ENCODE data around the gene C2orf76.

The C2orf76 gene

DNA sequence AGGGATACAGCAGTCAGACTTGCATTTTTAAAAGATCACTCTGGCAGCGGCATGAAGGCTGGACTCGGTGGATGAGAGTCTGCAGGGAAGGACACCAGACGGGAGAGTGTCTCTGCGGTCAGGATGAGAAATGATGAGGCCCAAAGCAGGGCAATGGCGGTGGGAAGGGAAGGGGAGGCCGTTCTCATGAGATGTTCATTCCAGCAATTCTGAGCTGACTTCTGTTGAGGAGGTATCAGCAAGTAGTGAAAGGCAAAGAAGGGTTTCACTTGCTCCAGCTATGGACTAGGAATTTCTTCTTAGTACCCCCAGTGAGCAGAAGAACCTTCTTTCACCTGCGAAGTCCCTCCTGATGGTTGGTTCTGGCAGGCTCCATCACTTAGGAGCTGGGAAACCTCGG, 80.0 kb downstream of the C2orf76 start:
- no peaks in the 10 kb centered on the region for H3K27me3 ChIP-seq
- DNase-seq: no peak
- no peak overlapping the region for H3K4me3 ChIP-seq (ENCODE audit: low read depth, low read length)
- no peaks in the 10 kb centered on the region for H3K36me3 ChIP-seq
- TF ChIP-seq, protein P1, sequence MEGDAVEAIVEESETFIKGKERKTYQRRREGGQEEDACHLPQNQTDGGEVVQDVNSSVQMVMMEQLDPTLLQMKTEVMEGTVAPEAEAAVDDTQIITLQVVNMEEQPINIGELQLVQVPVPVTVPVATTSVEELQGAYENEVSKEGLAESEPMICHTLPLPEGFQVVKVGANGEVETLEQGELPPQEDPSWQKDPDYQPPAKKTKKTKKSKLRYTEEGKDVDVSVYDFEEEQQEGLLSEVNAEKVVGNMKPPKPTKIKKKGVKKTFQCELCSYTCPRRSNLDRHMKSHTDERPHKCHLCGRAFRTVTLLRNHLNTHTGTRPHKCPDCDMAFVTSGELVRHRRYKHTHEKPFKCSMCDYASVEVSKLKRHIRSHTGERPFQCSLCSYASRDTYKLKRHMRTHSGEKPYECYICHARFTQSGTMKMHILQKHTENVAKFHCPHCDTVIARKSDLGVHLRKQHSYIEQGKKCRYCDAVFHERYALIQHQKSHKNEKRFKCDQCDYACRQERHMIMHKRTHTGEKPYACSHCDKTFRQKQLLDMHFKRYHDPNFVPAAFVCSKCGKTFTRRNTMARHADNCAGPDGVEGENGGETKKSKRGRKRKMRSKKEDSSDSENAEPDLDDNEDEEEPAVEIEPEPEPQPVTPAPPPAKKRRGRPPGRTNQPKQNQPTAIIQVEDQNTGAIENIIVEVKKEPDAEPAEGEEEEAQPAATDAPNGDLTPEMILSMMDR (IDR thresholded peaks at IDR 0.05; ENCODE audit: low read depth, low read length): no peak
- no peaks in the 10 kb centered on the region for H3K9me3 ChIP-seq
- no peaks in the 10 kb centered on the region for H3K4me1 ChIP-seq

DNA sequence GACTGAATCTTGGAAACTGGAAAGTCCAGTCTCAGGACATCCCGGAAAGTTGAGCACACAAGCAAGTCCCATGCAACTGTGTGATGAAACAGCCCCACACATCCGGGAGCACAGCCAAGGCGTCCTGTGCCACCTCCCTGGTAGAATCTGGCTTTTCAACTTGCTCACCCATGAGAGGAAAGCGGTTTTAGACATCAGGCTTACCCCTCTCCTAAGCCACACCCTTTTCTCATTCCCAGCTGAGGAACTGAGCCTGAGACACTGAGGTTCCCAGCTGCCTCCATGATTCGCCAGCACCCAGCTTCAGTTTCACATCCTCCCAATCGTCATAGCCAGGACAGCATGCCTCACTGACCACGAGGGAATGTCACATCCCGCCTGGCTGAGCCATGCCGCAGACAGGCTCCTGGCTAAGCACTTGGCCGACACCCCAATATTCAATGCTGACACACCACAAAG, 82.7 kb downstream of the C2orf76 start:
- Histone ChIP-seq H3K4me3 (ENCODE audit: low read depth, low read length) (no peak overlapping the region), H3K36me3 (no peaks in the 10 kb centered on the region), H3K9me3 (no peaks in the 10 kb centered on the region), H3K27me3 (no peaks in the 10 kb centered on the region), H3K4me1 (no peaks in the 10 kb centered on the region)
- TF ChIP-seq, protein P1 (IDR thresholded peaks at IDR 0.05; ENCODE audit: low read depth, low read length): no peak
- no peak for DNase-seq

DNA sequence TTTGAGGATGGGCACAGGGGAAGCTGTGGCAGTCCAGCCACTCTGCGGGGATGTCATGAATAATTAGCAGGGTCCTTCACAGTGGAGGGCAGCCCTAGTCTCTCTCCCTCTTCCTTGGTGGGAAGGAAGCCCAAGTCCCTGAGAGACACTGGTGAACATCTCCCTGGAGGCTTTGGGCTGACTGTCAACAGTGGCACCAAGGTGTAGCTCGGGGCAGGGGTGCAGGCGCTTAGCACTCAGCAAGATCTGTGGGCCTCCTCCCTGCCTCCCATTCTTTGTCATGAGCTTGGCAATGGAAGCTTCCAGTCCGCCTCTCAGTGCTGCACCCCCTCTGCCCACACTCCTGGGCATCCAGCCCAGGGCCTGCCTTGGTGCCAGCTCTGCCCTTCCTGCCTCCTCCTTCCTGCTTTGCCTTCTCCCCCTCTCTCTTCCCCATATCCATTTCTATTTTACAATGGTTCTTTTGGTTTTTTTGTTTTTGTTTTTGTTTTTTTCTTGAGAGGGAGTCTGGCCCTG, 83.6 kb downstream of the C2orf76 start:
- no peaks in the 10 kb centered on the region for H3K9me3 ChIP-seq
- DNase-seq: no peak
- no peak overlapping the region for H3K4me3 ChIP-seq (ENCODE audit: low read depth, low read length)
- no peaks in the 10 kb centered on the region for H3K4me1 ChIP-seq
- H3K36me3 ChIP-seq: no peaks in the 10 kb centered on the region
- TF ChIP-seq, protein P1 (IDR thresholded peaks at IDR 0.05; ENCODE audit: low read depth, low read length): no peak
- H3K27me3 ChIP-seq: no peaks in the 10 kb centered on the region

DNA sequence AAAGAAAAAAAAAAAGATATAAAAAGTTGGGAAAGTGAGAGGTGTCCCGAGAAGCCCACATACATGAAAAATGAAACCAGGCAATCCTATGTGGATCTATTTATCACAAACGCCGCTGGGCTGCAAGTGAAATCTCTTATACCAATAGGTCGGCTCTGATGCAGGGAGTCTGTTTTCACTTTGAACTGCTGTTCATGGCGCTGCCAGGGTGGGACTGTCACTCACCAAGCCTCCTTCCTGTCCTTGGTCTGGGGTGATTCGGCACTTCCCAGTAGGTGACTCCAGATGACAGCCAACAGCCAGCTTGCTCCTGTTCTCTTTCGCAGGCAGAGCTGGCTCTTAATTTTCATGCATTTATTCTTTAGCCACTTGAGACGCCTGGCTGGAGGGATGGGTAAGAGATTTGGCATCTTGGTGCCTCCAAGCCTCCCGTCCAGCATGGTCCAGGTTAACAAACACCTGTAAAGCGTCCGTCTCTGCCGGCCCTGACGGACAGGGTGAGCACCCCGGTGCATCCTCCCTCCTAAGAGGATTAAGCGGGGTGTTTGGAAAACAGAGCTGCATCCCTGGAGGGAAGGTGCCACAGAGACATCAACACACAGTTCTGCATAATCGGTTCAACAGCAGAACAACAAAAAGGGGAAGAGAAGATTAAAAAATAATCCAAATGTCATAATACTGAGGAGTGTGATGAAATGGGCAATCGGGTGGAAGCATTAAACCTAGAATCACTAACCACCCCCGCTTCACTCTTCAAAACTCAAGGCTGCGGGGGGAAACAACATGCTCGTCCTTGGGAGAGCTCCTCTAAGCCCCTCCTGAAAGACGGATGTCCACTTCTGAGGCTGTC, 84.3 kb downstream of the C2orf76 start:
- Histone ChIP-seq H3K4me3 (ENCODE audit: low read depth, low read length) (no peak overlapping the region), H3K4me1 (no peaks in the 10 kb centered on the region), H3K36me3 (no peaks in the 10 kb centered on the region), H3K27me3 (no peaks in the 10 kb centered on the region), H3K9me3 (no peaks in the 10 kb centered on the region)
- TF ChIP-seq, protein P1 (IDR thresholded peaks at IDR 0.05; ENCODE audit: low read depth, low read length): no peak
- no peak for DNase-seq

DNA sequence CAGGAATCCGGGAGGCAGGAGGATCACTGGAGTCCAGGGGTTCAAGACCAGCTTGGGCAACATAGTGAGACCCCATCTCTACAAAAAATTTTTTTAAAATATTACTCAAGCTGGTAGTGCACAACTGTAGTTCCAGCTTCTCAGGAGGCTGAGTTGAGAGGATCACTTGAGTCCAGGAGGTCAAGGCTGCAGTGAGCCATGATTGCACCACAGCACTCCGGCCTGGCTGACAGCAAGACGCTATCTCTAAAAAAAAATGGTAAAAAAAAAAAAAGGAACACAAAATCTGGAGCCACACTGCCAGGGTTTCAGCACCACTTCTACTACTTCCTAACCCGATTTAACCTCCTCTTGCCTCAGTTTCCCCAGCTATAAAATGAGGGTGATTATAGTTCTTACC, 86.0 kb downstream of the C2orf76 start:
- H3K36me3 ChIP-seq: no peaks in the 10 kb centered on the region
- H3K9me3 ChIP-seq: no peaks in the 10 kb centered on the region
- no peaks in the 10 kb centered on the region for H3K4me1 ChIP-seq
- H3K4me3 ChIP-seq (ENCODE audit: low read depth, low read length): no peak overlapping the region
- no peaks in the 10 kb centered on the region for H3K27me3 ChIP-seq
- DNase-seq: no peak
- TF ChIP-seq, protein P1 (IDR thresholded peaks at IDR 0.05; ENCODE audit: low read depth, low read length): no peak

DNA sequence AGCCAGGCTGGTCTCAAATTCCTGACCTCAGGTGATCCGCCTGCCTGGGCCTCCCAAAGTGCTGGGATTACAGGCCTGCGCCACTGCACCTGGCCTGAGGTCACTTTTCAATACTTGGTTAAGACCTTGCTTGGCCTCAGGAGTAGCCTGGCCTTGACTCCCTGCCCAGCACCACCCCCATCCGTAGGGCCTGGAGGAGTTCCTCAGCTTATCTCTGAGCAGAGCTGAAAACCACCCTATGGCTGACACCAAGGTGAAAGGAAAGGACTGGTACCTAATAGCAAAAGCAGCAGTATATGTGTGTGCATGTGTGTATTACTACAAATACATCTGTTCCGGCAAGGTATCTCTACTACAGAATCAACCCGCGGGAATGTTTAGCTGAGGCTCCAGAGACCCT, 87.0 kb downstream of the C2orf76 start:
- no peak for DNase-seq

More for the DNA sequence above, 87.0 kb downstream of the C2orf76 start:
- TF ChIP-seq, protein P1 (IDR thresholded peaks at IDR 0.05; ENCODE audit: low read depth, low read length): no peak
- Histone ChIP-seq H3K4me1 (no peaks in the 10 kb centered on the region), H3K4me3 (ENCODE audit: low read depth, low read length) (no peak overlapping the region), H3K27me3 (no peaks in the 10 kb centered on the region), H3K9me3 (no peaks in the 10 kb centered on the region), H3K36me3 (no peaks in the 10 kb centered on the region)
